Measurements from ENCODE around the gene CHD1L. TPM values are rescaled to one million over a fixed set of nuclear protein-coding genes. Genes with fewer than 3 reads are reported as not detected.

The CHD1L gene
- total RNA-seq, 3 donors from 2014 or later, result 33.8 to 40.0 (median 34.5) TPM

- intact Hi-C loops (cut with DNase I, micrococcal nuclease), result no loop called here
- H3K36me3 ChIP-seq (ENCODE audit: low read depth), result no peaks in the 10 kb centered on the region
- H3K4me3 ChIP-seq, result no peak overlapping the region
- DNase-seq, result no peak
- TF ChIP-seq CTCF (IDR thresholded peaks at IDR 0.05), result no peak
- peaks cover 26% of the 10 kb centered on the region for H3K4me1 ChIP-seq (ENCODE audit: low read depth)
- ATAC-seq, result peak; percentile 23
- H3K9me3 ChIP-seq, result no peaks in the 10 kb centered on the region
Observed at GRCh38 chr1:147211577-147211976, 30.9 kb upstream of the CHD1L start.

GRCh38 chr1:147213271-147213670, 29.2 kb upstream of the CHD1L start:
- no peak overlapping the region for H3K4me3 ChIP-seq
- intact Hi-C loops (cut with DNase I, micrococcal nuclease), result no loop called here
- no peaks in the 10 kb centered on the region for H3K9me3 ChIP-seq
- H3K4me1 ChIP-seq (ENCODE audit: low read depth), result peaks cover 27% of the 10 kb centered on the region
- ATAC-seq (no peak), DNase-seq (no peak)
- no peaks in the 10 kb centered on the region for H3K36me3 ChIP-seq (ENCODE audit: low read depth)
- no peak for TF ChIP-seq CTCF (IDR thresholded peaks at IDR 0.05)

- H3K4me1 ChIP-seq (ENCODE audit: low read depth), result peaks cover 27% of the 10 kb centered on the region
- intact Hi-C loops (cut with DNase I, micrococcal nuclease), result no loop called here
- peak; percentile 21 for ATAC-seq
- H3K9me3 ChIP-seq, result no peaks in the 10 kb centered on the region
- TF ChIP-seq CTCF (IDR thresholded peaks at IDR 0.05), result no peak
- DNase-seq, result no peak
- H3K36me3 ChIP-seq (ENCODE audit: low read depth), result no peaks in the 10 kb centered on the region
- no peak overlapping the region for H3K4me3 ChIP-seq
Observed at GRCh38 chr1:147214325-147214724, 28.2 kb upstream of the CHD1L start.

- ATAC-seq (peak; percentile 84), DNase-seq (peak in 1 of 3 donors; percentile 59)
- H3K4me3 ChIP-seq, result no peak overlapping the region
- intact Hi-C loops (cut with DNase I, micrococcal nuclease), result no loop called here
- H3K4me1 ChIP-seq (ENCODE audit: low read depth), result peaks cover 27% of the 10 kb centered on the region
- no peaks in the 10 kb centered on the region for H3K9me3 ChIP-seq
- H3K36me3 ChIP-seq (ENCODE audit: low read depth), result no peaks in the 10 kb centered on the region
- no peak for TF ChIP-seq CTCF (IDR thresholded peaks at IDR 0.05)
Observed at GRCh38 chr1:147214842-147215539, 27.5 kb upstream of the CHD1L start.

- H3K4me3 ChIP-seq, result no peak overlapping the region
- DNase-seq (no peak), ATAC-seq (no peak)
- H3K36me3 ChIP-seq (ENCODE audit: low read depth), result no peaks in the 10 kb centered on the region
- H3K4me1 ChIP-seq (ENCODE audit: low read depth), result peaks cover 26% of the 10 kb centered on the region
- TF ChIP-seq CTCF (IDR thresholded peaks at IDR 0.05), result no peak
- no peaks in the 10 kb centered on the region for H3K9me3 ChIP-seq
- intact Hi-C loops (cut with DNase I, micrococcal nuclease), result no loop called here
Observed at GRCh38 chr1:147215540-147215916, 27.0 kb upstream of the CHD1L start.

GRCh38 chr1:147216124-147216523, 26.4 kb upstream of the CHD1L start:
- H3K4me1 ChIP-seq (ENCODE audit: low read depth), result peaks cover 25% of the 10 kb centered on the region
- TF ChIP-seq CTCF (IDR thresholded peaks at IDR 0.05), result no peak
- no peak for ATAC-seq
- intact Hi-C loops (cut with DNase I, micrococcal nuclease), result no loop called here
- H3K4me3 ChIP-seq, result no peak overlapping the region
- no peaks in the 10 kb centered on the region for H3K9me3 ChIP-seq
- DNase-seq, result no peak
- H3K36me3 ChIP-seq (ENCODE audit: low read depth), result no peaks in the 10 kb centered on the region
